ENCODE results near the gene PLD4.
A peak's percentile ranks its signal among the peaks of the same experiment; 100 is the strongest.

PLD4 gene

DNA sequence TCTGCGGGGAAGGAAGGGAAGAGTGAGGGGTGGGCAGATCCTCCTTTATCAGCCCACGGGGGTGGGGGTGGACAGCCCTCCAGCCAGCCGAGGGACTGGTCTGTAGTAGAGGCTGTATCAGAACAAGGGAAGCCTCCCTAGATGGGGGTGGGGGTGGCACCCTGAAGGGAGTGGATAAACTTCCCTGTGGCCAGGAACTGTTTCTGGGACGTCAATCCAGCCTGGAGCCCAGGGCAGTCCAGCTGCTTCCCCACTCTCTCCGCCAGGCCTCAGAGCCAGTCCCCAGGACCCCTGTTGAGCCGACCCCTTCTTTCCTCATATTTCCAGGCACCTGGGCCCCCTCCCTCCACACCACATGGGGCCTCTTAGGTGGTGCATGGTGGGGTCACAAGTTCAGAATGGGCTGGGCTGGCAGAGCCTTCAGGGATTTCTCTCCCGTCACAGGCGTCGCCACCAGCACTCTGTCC, 6.7 kb downstream of the PLD4 start:
- no peaks in the 10 kb centered on the region for H3K9me2 ChIP-seq (replicated peaks; ENCODE audit: insufficient read depth, low read length)
- H3K27me3 ChIP-seq (ENCODE audit: low read length): no peaks in the 10 kb centered on the region
- H3K4me2 ChIP-seq (ENCODE audit: low read depth, low read length, poor library complexity, severe bottlenecking): no peak overlapping the region
- no peaks in the 10 kb centered on the region for H4K20me1 ChIP-seq (ENCODE audit: low read depth, low read length)
- no peaks in the 10 kb centered on the region for H3F3A ChIP-seq (ENCODE audit: insufficient read depth)
- H3K9ac ChIP-seq (ENCODE audit: low read length): no peak overlapping the region
- no peak overlapping the region for H3K27ac ChIP-seq (ENCODE audit: low read depth, low read length)
- TF ChIP-seq EZH2phosphoT487 (conservative IDR thresholded peaks at IDR 0.05; ENCODE audit: low read length): no peak
- TF ChIP-seq, protein P1, sequence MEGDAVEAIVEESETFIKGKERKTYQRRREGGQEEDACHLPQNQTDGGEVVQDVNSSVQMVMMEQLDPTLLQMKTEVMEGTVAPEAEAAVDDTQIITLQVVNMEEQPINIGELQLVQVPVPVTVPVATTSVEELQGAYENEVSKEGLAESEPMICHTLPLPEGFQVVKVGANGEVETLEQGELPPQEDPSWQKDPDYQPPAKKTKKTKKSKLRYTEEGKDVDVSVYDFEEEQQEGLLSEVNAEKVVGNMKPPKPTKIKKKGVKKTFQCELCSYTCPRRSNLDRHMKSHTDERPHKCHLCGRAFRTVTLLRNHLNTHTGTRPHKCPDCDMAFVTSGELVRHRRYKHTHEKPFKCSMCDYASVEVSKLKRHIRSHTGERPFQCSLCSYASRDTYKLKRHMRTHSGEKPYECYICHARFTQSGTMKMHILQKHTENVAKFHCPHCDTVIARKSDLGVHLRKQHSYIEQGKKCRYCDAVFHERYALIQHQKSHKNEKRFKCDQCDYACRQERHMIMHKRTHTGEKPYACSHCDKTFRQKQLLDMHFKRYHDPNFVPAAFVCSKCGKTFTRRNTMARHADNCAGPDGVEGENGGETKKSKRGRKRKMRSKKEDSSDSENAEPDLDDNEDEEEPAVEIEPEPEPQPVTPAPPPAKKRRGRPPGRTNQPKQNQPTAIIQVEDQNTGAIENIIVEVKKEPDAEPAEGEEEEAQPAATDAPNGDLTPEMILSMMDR (IDR thresholded peaks at IDR 0.05; ENCODE audit: insufficient read depth, low read length, poor library complexity, severe bottlenecking): no peak
- no peaks in the 10 kb centered on the region for H3K36me3 ChIP-seq (ENCODE audit: low read length)
- no peaks in the 10 kb centered on the region for H3K9me3 ChIP-seq (ENCODE audit: insufficient read depth, low read length)
- no peaks in the 10 kb centered on the region for H3K79me2 ChIP-seq (ENCODE audit: insufficient read depth, low read length)
- no peak overlapping the region for H3K4me3 ChIP-seq (ENCODE audit: insufficient read depth, low read length, poor library complexity, severe bottlenecking)
- no peak overlapping the region for H2AFZ ChIP-seq (ENCODE audit: low read depth, low read length, severe bottlenecking)

DNA sequence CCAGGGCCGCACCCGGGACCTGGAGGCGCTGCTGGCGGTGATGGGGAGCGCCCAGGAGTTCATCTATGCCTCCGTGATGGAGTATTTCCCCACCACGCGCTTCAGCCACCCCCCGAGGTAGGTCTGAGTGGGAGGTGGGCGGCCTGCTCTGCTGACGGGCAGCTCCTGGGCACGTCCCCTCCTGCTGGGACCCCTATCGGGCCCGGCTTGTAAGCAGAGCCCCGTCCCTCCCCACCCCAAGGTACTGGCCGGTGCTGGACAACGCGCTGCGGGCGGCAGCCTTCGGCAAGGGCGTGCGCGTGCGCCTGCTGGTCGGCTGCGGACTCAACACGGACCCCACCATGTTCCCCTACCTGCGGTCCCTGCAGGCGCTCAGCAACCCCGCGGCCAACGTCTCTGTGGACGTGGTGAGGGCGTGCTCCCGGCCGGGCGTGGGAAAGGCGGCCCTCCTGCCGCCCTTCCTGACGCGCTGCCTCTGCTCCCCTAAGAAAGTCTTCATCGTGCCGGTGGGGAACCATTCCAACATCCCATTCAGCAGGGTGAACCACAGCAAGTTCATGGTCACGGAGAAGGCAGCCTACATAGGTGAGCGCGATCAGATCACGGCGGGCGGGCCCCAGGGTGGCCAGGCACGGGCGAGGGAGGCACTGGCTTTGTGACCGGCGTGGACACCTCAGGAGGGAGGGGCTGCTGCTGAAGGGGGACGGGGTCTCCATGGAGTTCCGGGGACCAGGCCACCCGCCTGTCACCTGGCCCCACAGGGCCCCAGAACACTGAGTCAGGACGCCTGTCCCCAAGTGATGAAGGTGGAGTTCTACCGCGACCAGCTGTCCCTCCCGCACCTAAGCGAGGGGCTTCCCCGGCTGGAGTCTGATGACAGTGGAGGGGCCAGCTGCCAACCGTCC, 7.3 kb downstream of the PLD4 start:
- Histone ChIP-seq H3K27ac (ENCODE audit: low read depth, low read length) (no peak overlapping the region), H4K20me1 (ENCODE audit: low read depth, low read length) (no peaks in the 10 kb centered on the region), H3K27me3 (ENCODE audit: low read length) (no peaks in the 10 kb centered on the region), H3K9me3 (ENCODE audit: insufficient read depth, low read length) (no peaks in the 10 kb centered on the region), H2AFZ (ENCODE audit: low read depth, low read length, severe bottlenecking) (no peak overlapping the region), H3F3A (ENCODE audit: insufficient read depth) (no peaks in the 10 kb centered on the region), H3K79me2 (ENCODE audit: insufficient read depth, low read length) (no peaks in the 10 kb centered on the region), H3K9me2 (replicated peaks; ENCODE audit: insufficient read depth, low read length) (no peaks in the 10 kb centered on the region), H3K36me3 (ENCODE audit: low read length) (no peaks in the 10 kb centered on the region), H3K9ac (ENCODE audit: low read length) (no peak overlapping the region), H3K4me3 (ENCODE audit: insufficient read depth, low read length, poor library complexity, severe bottlenecking) (no peak overlapping the region), H3K4me2 (ENCODE audit: low read depth, low read length, poor library complexity, severe bottlenecking) (no peak overlapping the region)
- no peak for TF ChIP-seq EZH2phosphoT487 (conservative IDR thresholded peaks at IDR 0.05; ENCODE audit: low read length)

- Histone ChIP-seq H3K9ac (ENCODE audit: low read length) (no peak overlapping the region), H2AFZ (ENCODE audit: low read depth, low read length, severe bottlenecking) (peak overlapping the region; percentile 39), H3K27me3 (ENCODE audit: low read length) (no peaks in the 10 kb centered on the region)
Measured at GRCh38 chr14:104932676-104933631, 8.3 kb downstream of the PLD4 start.

More at GRCh38 chr14:104932676-104933631, 8.3 kb downstream of the PLD4 start:
- no peaks in the 10 kb centered on the region for H3K9me3 ChIP-seq (ENCODE audit: insufficient read depth, low read length)
- no peak overlapping the region for H3K4me3 ChIP-seq (ENCODE audit: insufficient read depth, low read length, poor library complexity, severe bottlenecking)
- H3F3A ChIP-seq (ENCODE audit: insufficient read depth): no peaks in the 10 kb centered on the region
- no peak overlapping the region for H3K4me2 ChIP-seq (ENCODE audit: low read depth, low read length, poor library complexity, severe bottlenecking)
- H4K20me1 ChIP-seq (ENCODE audit: low read depth, low read length): no peaks in the 10 kb centered on the region
- H3K27ac ChIP-seq (ENCODE audit: low read depth, low read length): no peak overlapping the region
- no peaks in the 10 kb centered on the region for H3K79me2 ChIP-seq (ENCODE audit: insufficient read depth, low read length)
- no peaks in the 10 kb centered on the region for H3K36me3 ChIP-seq (ENCODE audit: low read length)
- no peaks in the 10 kb centered on the region for H3K9me2 ChIP-seq (replicated peaks; ENCODE audit: insufficient read depth, low read length)
- no peak for TF ChIP-seq EZH2phosphoT487 (conservative IDR thresholded peaks at IDR 0.05; ENCODE audit: low read length)
- TF ChIP-seq, protein P1 (IDR thresholded peaks at IDR 0.05; ENCODE audit: insufficient read depth, low read length, poor library complexity, severe bottlenecking): no peak
